ENCODE measurements around the gene GALNT1. TPM values are rescaled to one million over a fixed set of nuclear protein-coding genes. Genes with fewer than 3 reads are reported as not detected.

GALNT1 gene
- total RNA-seq, 1 experiment from 2014 or later, result 40.1 TPM

DNA sequence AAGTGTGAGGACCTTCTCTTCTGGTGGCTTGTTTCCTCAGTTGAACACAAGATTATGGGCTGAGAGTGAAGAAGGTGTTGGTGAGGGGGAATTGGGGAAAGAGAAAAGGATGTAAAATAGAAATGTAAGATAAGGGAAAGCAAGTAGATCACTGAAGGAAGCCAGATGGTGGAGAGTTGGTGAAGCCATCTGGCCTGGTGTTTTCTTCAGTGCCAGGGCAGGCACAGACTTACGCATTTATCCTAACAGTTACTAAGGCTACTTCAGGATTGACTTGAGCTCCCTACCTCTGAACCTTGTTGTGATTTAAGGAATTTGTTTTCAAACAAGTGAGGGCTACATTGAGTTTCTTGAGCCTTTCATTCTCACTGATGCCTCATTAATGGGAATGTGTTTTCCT lies 113.8 kb downstream of the GALNT1 start:
- H3K4me1 ChIP-seq, result no peaks in the 10 kb centered on the region
- no peaks in the 10 kb centered on the region for H3K9me3 ChIP-seq (replicated peaks)
- no peak overlapping the region for H3K27ac ChIP-seq
- no peak for DNase-seq
- H3K4me3 ChIP-seq, result no peak overlapping the region
- no peaks in the 10 kb centered on the region for H3K36me3 ChIP-seq
- no peaks in the 10 kb centered on the region for H3K27me3 ChIP-seq

DNA sequence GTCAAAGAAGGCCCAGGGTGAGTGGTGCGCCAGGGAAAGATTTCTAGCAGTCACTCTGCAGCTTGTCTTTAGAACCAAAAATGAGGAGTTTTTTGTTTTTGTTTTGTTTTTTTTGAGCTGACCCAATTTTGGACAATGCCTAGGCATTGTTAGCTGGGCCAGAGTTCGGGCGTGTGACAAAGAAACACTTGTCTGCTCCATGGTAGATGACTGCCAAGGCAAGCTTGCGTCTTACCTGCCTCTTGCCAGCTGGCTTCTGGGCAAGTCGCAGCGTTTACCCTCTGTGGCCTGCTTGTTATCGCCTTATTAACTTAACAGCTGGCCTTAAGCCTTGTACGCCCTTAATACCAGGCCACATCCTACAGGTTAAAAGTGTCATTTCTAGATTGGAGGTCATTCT lies 114.3 kb downstream of the GALNT1 start:
- Histone ChIP-seq H3K4me3 (no peak overlapping the region), H3K36me3 (no peaks in the 10 kb centered on the region), H3K4me1 (no peaks in the 10 kb centered on the region), H3K27me3 (no peaks in the 10 kb centered on the region), H3K9me3 (replicated peaks) (no peaks in the 10 kb centered on the region), H3K27ac (no peak overlapping the region)
- no peak for DNase-seq

DNA sequence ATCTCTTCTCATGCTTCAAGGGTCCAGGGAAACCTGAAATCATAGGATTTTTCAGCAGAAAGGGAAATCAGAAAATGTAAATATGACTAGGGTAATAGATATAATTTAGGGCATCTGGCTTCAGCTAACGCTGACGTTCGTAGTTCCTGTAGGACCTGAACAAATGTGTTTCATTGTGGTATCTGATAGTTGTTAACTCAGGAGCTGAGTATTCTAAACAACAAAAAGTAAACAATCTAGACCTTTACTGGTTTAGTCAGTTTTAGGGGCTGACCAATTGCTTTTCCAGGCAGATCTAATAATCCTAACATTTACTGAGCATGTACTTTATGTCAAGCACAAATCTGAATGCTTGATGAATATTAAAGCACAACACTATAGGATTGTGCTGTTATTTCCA lies 114.8 kb downstream of the GALNT1 start:
- Histone ChIP-seq H3K27me3 (no peaks in the 10 kb centered on the region), H3K4me3 (no peak overlapping the region), H3K4me1 (no peaks in the 10 kb centered on the region), H3K36me3 (no peaks in the 10 kb centered on the region), H3K27ac (no peak overlapping the region), H3K9me3 (replicated peaks) (no peaks in the 10 kb centered on the region)
- no peak for DNase-seq

DNA sequence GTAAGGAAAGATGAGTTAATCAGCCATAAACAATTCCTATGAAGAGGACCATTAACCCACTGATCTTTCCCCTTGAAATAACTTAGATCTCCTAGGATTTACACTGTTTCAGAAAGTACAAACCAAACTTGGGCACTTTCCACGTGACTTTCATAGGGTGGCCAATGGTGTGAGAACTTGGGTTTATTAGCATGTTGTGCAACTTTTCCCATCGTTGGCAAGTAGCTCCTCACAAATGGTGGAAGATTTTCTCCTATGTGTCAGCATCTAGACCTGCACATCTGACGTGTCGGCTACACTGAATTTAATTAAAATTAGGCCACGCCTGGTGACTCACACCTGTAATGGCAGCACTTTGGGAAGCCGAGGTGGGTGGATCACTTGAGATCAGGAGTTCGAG lies 116.3 kb downstream of the GALNT1 start:
- Histone ChIP-seq H3K9me3 (replicated peaks) (no peaks in the 10 kb centered on the region), H3K27ac (no peak overlapping the region), H3K4me3 (no peak overlapping the region), H3K36me3 (no peaks in the 10 kb centered on the region), H3K27me3 (no peaks in the 10 kb centered on the region), H3K4me1 (no peaks in the 10 kb centered on the region)
- no peak for DNase-seq

DNA sequence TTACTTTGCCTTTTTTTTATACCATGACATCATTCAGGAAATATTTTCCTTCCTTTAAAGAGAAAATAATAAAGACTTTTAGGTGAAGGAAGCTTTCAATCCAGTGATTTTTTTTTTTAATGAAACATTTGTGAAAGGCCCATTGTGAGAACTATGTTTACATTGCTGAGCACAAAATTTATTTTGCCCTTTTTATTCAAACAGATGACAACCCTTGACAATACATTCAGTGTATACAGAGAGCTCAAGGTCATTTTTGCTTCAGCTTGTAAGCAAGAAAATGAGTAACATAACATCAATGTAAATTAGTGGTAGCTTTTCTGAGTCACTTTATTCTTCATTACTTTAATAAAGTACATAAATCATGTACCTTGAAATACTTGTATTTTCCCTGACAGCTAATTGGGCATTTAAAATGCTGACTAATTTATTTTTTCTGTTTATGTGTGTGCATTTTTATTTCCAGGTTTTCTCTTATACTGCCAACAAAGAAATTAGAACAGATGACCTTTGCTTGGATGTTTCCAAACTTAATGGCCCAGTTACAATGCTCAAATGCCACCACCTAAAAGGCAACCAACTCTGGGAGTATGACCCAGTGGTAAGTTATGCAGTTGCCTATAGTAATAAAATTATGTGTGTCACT lies 121.6 kb downstream of the GALNT1 start:
- Histone ChIP-seq H3K27ac (no peak overlapping the region), H3K9me3 (replicated peaks) (no peaks in the 10 kb centered on the region)
- DNase-seq, result no peak

DNA sequence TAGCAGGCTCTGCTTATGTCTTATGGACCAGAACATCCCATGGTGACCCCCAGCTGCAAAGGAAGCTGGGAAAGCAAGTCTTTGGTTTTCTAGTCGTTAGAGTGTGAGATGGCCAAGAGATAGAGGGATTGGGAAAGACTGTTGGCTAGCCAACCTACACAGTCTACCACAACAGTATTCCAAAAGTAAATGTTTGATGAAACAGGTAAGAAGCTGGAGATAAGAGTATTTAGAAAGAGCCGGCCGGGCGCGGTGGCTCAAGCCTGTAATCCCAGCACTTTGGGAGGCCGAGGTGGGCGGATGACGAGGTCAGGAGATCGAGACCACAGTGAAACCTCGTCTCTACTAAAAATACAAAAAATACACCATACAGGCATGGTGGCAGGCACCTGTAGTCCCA lies 124.4 kb downstream of the GALNT1 start:
- Histone ChIP-seq H3K9me3 (replicated peaks) (no peaks in the 10 kb centered on the region), H3K27ac (no peak overlapping the region), H3K4me3 (no peak overlapping the region), H3K4me1 (no peaks in the 10 kb centered on the region; the same call in 1 of the 2 replicates), H3K27me3 (no peaks in the 10 kb centered on the region), H3K36me3 (no peaks in the 10 kb centered on the region)
- DNase-seq, result no peak

More for the DNA sequence above, 121.6 kb downstream of the GALNT1 start:
- Histone ChIP-seq H3K36me3 (no peaks in the 10 kb centered on the region), H3K4me1 (no peaks in the 10 kb centered on the region; the same call in 1 of the 2 replicates), H3K27me3 (no peaks in the 10 kb centered on the region), H3K4me3 (no peak overlapping the region)

DNA sequence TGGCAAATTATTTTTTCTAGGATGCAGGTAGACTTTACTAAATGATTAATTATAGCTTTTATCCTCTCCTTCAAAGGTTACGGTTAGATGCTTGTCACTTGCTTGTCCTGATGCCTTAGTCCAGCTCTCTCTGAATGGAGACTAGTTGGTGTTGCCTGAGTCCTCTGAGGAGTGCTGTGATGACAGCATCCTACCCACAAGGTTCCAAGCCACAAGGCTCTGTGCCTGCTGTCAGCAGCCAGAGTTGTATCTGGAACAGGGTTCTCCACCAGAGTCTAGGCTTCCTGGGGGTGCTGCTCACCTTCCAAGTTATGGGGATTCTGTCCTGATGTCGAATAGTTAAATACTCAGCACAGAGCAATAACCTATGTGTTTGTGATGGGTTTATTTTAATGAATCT lies 125.7 kb downstream of the GALNT1 start:
- DNase-seq, result no peak
- no peaks in the 10 kb centered on the region for H3K36me3 ChIP-seq
- no peaks in the 10 kb centered on the region for H3K27me3 ChIP-seq
- H3K27ac ChIP-seq, result no peak overlapping the region
- H3K4me3 ChIP-seq, result no peak overlapping the region
- H3K4me1 ChIP-seq, result no peaks in the 10 kb centered on the region; the same call in 1 of the 2 replicates
- no peaks in the 10 kb centered on the region for H3K9me3 ChIP-seq (replicated peaks)

DNA sequence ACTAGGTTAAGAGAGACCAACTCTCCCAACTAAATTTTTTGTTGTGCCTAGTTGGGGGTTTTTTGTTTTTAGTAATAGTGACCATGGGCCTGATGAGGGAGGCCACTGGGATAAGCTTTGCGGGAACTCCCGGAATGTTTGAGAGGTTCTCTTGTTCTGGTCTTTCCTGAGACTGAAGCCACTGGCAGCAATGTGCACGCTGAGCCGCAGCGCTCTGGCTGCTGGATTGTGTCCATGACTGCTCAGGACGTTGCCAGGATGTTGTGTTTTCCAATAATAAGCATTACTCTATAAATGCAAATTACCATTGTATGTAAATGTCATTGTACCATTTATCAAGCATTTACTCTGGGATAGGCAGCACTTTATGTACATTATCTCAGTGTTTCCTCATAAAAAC lies 126.1 kb downstream of the GALNT1 start:
- no peaks in the 10 kb centered on the region for H3K9me3 ChIP-seq (replicated peaks)
- no peak for DNase-seq
- H3K4me3 ChIP-seq, result no peak overlapping the region

DNA sequence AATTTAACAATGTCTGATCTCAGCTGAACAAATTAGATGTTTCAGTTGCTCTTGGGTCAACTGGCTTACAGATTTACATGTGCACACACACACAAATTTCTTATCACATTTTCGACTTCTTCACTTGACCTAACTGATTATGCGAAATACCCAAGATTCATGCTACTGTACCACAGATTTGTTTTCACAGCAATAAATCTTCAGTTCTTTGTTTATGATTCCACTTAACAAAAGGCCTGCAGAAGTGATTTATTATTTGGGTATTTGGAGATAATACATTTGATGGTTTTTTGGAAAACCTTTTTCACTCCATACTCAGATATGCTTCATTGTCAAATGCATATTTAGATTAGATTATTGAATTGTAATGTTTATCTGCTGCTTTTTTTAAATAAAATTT lies 129.0 kb downstream of the GALNT1 start:
- Histone ChIP-seq H3K9me3 (replicated peaks) (no peaks in the 10 kb centered on the region), H3K27ac (no peak overlapping the region), H3K4me1 (no peaks in the 10 kb centered on the region), H3K27me3 (no peaks in the 10 kb centered on the region), H3K4me3 (no peak overlapping the region), H3K36me3 (no peaks in the 10 kb centered on the region)
- DNase-seq, result no peak

More for the DNA sequence above, 126.1 kb downstream of the GALNT1 start:
- no peaks in the 10 kb centered on the region; the same call in 1 of the 2 replicates for H3K4me1 ChIP-seq
- H3K27ac ChIP-seq, result no peak overlapping the region
- no peaks in the 10 kb centered on the region for H3K27me3 ChIP-seq
- H3K36me3 ChIP-seq, result no peaks in the 10 kb centered on the region

DNA sequence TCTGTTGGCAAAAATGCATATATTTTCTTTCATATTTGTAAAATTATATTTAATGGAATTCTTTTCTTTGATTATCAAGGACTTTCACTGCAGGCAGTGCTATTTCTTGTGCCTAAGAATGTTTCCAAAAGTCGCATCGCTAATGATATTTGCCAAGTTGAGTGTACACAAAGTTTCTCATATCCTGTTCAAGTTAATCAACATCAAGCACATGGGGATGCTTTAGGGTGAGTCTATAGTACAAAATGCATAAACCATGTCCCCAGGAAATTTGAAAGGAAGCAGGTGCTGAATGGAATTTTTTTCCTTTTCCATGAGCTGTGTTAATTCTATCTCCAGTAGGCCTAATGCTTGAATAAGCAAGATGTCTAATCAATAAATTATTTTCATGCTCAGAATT lies 129.7 kb downstream of the GALNT1 start:
- Histone ChIP-seq H3K4me1 (no peaks in the 10 kb centered on the region), H3K27me3 (no peaks in the 10 kb centered on the region), H3K27ac (no peak overlapping the region), H3K9me3 (replicated peaks) (no peaks in the 10 kb centered on the region), H3K36me3 (no peaks in the 10 kb centered on the region), H3K4me3 (no peak overlapping the region)
- no peak for DNase-seq

DNA sequence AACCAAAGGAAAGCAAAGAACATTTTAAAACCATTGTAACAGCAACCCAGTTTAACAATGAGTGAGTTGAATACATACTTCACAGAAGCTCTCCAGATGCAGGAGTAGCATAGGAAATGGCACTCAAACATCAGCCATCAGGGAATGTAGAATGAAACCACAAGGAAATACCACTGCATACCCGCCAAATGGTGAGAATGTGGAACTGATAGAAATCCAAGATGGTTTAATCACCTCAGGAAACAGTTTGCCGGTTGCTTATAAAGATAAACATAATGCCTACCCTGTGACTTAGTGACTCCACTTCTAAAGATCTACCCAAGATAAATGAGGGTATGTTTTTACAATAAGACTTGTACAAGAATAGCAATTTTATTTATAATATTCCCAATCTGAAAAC lies 132.0 kb downstream of the GALNT1 start:
- Histone ChIP-seq H3K4me3 (no peak overlapping the region), H3K36me3 (no peaks in the 10 kb centered on the region), H3K27ac (no peak overlapping the region), H3K27me3 (no peaks in the 10 kb centered on the region), H3K9me3 (replicated peaks) (no peaks in the 10 kb centered on the region), H3K4me1 (no peaks in the 10 kb centered on the region)
- no peak for DNase-seq

DNA sequence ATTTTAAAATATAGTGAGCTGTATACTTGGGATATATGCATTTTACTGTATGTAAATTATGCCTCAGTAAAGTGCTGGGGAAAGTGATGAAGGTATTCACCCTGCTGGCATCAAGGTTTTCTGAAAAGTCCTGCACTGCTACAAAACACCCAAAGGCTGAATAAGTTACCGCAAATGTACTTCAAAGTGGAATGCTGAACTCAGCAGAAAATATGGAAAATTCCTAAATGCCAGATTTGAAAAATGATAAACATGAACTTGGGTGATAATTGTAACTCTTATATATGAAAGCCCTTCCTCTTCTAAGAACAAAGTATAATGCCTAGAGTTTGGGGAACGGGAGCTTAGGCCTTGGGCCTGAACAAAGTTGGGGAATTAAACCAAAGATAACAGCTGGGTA lies 133.0 kb downstream of the GALNT1 start:
- Histone ChIP-seq H3K9me3 (replicated peaks) (no peaks in the 10 kb centered on the region), H3K27me3 (no peaks in the 10 kb centered on the region)

DNA sequence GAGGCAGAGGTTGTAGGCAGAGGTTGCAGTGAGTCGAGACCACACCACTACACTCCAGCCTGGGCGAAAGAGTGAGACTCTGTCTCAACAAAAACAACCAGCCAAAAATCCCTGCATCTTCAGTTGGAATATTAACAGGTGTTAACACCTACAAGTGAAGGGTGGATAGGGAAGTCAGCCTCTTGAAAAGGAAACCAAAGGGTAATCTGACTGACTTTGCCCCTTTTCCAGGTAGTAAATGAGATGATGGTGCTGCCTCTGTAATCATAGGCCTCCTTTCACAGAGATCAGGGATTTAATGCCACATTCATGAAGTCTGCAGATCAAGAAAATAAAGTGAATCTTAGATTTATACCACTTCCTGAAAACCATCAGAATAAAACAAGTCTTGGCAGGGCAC lies 133.6 kb downstream of the GALNT1 start:
- Histone ChIP-seq H3K36me3 (no peaks in the 10 kb centered on the region), H3K9me3 (replicated peaks) (no peaks in the 10 kb centered on the region), H3K4me1 (no peaks in the 10 kb centered on the region), H3K4me3 (no peak overlapping the region), H3K27ac (no peak overlapping the region), H3K27me3 (no peaks in the 10 kb centered on the region)
- no peak for DNase-seq

More for the DNA sequence above, 133.0 kb downstream of the GALNT1 start:
- no peak for DNase-seq
- no peak overlapping the region for H3K4me3 ChIP-seq
- H3K27ac ChIP-seq, result no peak overlapping the region
- H3K36me3 ChIP-seq, result no peaks in the 10 kb centered on the region
- no peaks in the 10 kb centered on the region for H3K4me1 ChIP-seq

DNA sequence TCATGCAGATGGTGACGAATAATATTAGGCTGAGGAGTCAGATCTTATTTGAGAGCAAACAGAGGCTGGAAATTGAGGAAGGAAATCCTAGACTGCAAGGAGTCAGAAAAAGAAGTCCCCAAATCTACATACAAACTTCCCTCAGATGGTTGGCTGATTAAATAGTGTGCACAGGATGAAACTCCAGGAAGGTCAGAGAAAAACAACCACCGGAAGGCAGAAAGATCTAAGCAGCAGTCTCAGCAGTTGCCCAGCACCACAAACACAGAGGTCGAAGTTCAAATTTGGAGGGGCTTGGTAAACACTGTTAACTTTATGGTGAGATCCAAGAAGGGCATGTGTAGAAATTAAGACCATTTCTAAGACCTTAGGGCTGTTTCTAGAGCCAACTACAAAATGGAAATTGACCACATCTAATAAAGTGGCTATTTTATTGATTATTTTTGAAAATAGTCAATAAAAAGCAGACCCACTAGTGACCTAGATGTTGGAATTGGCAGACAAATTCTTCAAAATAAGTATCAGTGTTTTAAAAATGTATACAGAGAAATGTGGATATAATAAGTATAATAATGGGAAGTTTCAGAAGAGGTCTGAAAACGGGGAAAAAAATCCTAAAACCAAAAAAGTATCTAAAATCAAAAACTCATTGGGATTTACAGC lies 134.8 kb downstream of the GALNT1 start:
- Histone ChIP-seq H3K9me3 (replicated peaks) (no peaks in the 10 kb centered on the region), H3K4me3 (no peak overlapping the region), H3K27me3 (no peaks in the 10 kb centered on the region), H3K4me1 (no peaks in the 10 kb centered on the region), H3K27ac (no peak overlapping the region), H3K36me3 (no peaks in the 10 kb centered on the region)
- no peak for DNase-seq

DNA sequence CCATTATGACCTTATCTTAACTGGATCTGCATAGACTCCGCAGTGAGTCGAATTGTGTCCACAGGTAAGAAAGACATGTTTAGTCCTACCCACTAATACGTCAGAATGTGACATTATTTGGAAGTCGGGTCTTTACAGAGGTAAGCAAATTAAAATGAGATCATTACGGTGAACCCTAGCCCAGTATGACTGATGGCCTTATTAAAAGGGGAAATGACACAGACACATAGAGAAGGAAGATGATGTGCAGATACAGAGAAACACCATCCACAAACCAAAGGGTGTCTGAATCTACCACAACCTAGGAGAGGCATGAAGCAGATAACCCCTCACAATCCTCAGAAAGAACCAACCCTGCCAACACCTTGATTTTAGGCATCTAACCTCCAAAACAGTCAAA lies 135.6 kb downstream of the GALNT1 start:
- no peaks in the 10 kb centered on the region for H3K4me1 ChIP-seq
- H3K4me3 ChIP-seq, result no peak overlapping the region
- no peak for DNase-seq
- H3K27ac ChIP-seq, result no peak overlapping the region
- no peaks in the 10 kb centered on the region for H3K27me3 ChIP-seq
- H3K36me3 ChIP-seq, result no peaks in the 10 kb centered on the region
- no peaks in the 10 kb centered on the region for H3K9me3 ChIP-seq (replicated peaks)
